Peyer's patch (tissue), 4 donors: ENCODE results near the gene FUT7. TPM values are rescaled to one million over a fixed set of nuclear protein-coding genes. Genes with fewer than 3 reads are reported as not detected.
A peak's percentile ranks its signal among the peaks of the same experiment; 100 is the strongest.

Source experiments
- DNase-seq, 3 donors: peaks; one replicate each; pipeline ENCODE4 v3.0.0-alpha.2; 2017 to 2019
- H3K27ac ChIP-seq, 4 donors: fragments of 200-600 bp; sonication (generic); one replicate each; pipeline ENCODE4 v1.5.1; 2016 to 2019
- H3K27me3 ChIP-seq, 2 donors: fragments of 200-600 bp; sonication (generic); one replicate each; pipeline ENCODE4 v1.5.1; 2019
- H3K36me3 ChIP-seq, 3 donors: fragments of 200-600 bp; sonication (generic); one replicate each; pipeline ENCODE4 v1.5.1; 2016 to 2019
- H3K4me1 ChIP-seq, 4 donors: fragments of 200-600 bp; sonication (generic); one replicate each; pipeline ENCODE4 v1.5.1; 2016 to 2019
- H3K4me3 ChIP-seq, 4 donors: fragments of 200-600 bp; sonication (generic); 1 replicate in 3 of 4; 2 replicates in 1 of 4; pipeline ENCODE4 v1.5.1; 2016 to 2019; ENCODE audit warnings: mild to moderate bottlenecking in 1 of 4
- H3K9me3 ChIP-seq, 4 donors: fragments of 200-600 bp; sonication (generic); one replicate each; pipeline ENCODE4 v1.5.1; 2016 to 2019; ENCODE audit warnings: mild to moderate bottlenecking in 1 of 4
- CTCF ChIP-seq, 6 experiments: fragments of 450-650 bp in 4 of 6; fragments of 200-600 bp in 2 of 6; sonication (generic) in 1 of 6; IDR thresholded peaks; one replicate each; pipeline ENCODE4 v1.5.1; 2017 to 2019; ENCODE audit warnings: antibody characterized with exemption in 6 of 6, mild to moderate bottlenecking in 3 of 6, moderate library complexity in 1 of 6
- POLR2A ChIP-seq, 2 donors: fragments of 450-650 bp; IDR thresholded peaks; one replicate each; pipeline ENCODE4 v1.5.1; 2017; ENCODE audit warnings: antibody characterized with exemption in 2 of 2, mild to moderate bottlenecking in 2 of 2, moderate library complexity in 2 of 2
- total RNA-seq, 4 donors: library from RNA; depleted of rRNA; stranded (reverse); fragments of >200 nt; gene quantifications; one replicate each; pipeline ENCODE4 v1.1.0, GENCODE V29; 2016

FUT7 gene
- total RNA-seq, 4 donors from 2014 or later = not detected

GRCh38 chr9:137030538-137031527 is 1.1 kb downstream of the FUT7 start:
- Histone ChIP-seq H3K36me3 (no peaks in the 10 kb centered on the region), H3K4me1 (peaks cover 14 to 71% (median 59%) of the 10 kb centered on the region in 4 donors), H3K27ac (peak overlapping the region in 1 of 4 donors; percentile 78), H3K27me3 (no peaks in the 10 kb centered on the region), H3K4me3 (peak overlapping the region in 1 of 4 donors; percentile 24), H3K9me3 (no peaks in the 10 kb centered on the region)
- TF ChIP-seq CTCF (IDR thresholded peaks at IDR 0.05) (no peak), POLR2A (IDR thresholded peaks at IDR 0.05) (no peak)
- peak in 2 of 3 donors; percentile 83 to 87 for DNase-seq

GRCh38 chr9:137030006-137030405 is 1.9 kb downstream of the FUT7 start:
- DNase-seq = no peak
- TF ChIP-seq POLR2A (IDR thresholded peaks at IDR 0.05) (no peak), CTCF (IDR thresholded peaks at IDR 0.05) (no peak)
- no peaks in the 10 kb centered on the region for H3K27me3 ChIP-seq
- H3K36me3 ChIP-seq = no peaks in the 10 kb centered on the region
- H3K27ac ChIP-seq = peak overlapping the region in 1 of 4 donors; percentile 78
- no peaks in the 10 kb centered on the region for H3K9me3 ChIP-seq
- peak overlapping the region in 1 of 4 donors; percentile 24 for H3K4me3 ChIP-seq
- peaks cover 14 to 73% (median 56%) of the 10 kb centered on the region in 4 donors for H3K4me1 ChIP-seq

DNA sequence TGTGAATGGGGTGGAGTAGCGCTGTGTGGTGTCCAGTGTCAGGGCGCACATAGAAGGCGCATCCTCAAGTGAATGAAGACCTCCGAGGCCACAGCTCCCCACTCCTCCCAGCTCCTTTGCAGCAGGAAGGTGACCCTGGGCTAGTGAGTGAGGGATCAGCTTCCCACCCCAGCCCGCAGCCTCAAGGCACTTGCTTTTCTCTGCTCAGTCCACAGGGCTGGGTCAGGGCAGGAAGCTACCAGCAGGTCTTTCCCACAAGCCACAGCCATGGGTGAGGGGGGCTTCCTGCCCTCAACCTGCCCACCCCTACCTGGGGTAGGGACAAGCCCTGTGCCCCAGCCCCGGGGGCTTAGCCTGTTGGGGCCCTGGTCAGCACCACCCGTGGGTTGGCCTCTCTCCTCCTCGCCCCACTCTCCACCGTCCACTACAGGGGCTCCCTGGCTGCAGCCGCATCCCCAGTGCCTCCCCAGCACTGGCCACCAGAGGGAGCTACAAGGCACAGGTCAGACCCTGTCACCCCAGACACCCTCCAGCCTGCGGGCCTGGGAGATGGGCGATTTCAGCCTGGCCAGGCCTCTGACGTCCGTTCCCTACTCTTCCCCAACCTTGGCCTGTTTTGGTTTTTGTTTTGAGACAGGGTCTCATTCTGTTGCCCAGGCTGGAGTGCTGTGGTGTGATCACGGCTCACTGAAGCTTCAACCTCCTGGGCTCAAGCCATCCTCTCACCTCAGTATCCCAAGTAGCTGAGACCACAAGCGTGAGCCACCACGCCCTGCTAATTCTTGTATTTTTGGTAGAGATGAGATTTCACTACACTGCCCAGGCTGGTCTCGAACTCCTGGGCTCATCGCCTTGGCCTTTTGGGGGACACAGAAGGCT is 2.6 kb downstream of the FUT7 start:
- peak; percentile 82 to 91 (median 85) for DNase-seq
- no peaks in the 10 kb centered on the region for H3K36me3 ChIP-seq
- no peak for TF ChIP-seq POLR2A (IDR thresholded peaks at IDR 0.05)
- TF ChIP-seq CTCF (IDR thresholded peaks at IDR 0.05) = peak; percentile 68 to 84 (median 78)
- peak overlapping the region in 3 of 4 donors; percentile 69 to 78 (median 72) for H3K27ac ChIP-seq
- no peaks in the 10 kb centered on the region for H3K9me3 ChIP-seq
- peaks cover 14 to 67% (median 49%) of the 10 kb centered on the region in 4 donors for H3K4me1 ChIP-seq
- H3K4me3 ChIP-seq = peak overlapping the region; percentile 50 to 86 (median 74)
- H3K27me3 ChIP-seq = no peaks in the 10 kb centered on the region

GRCh38 chr9:137028263-137029057 is 3.4 kb downstream of the FUT7 start:
- Histone ChIP-seq H3K27me3 (no peaks in the 10 kb centered on the region), H3K4me1 (peaks cover 14 to 71% (median 48%) of the 10 kb centered on the region in 4 donors), H3K27ac (peak overlapping the region; percentile 53 to 78 (median 70)), H3K4me3 (peak overlapping the region; percentile 50 to 86 (median 74)), H3K9me3 (no peaks in the 10 kb centered on the region), H3K36me3 (no peaks in the 10 kb centered on the region)
- peak; percentile 46 to 68 (median 62) for TF ChIP-seq CTCF (IDR thresholded peaks at IDR 0.05)
- no peak for TF ChIP-seq POLR2A (IDR thresholded peaks at IDR 0.05)
- DNase-seq = peak; percentile 75 to 87 (median 85)
